Stimulated activated CD8-positive, alpha-beta memory T cell treated with anti-CD3 and anti-CD28 coated beads, Interleukin-12 subunit alpha, Interleukin-12 subunit beta, amount 100 ng/mL, for 1 hour (primary cell): ENCODE measurements around the gene FTO.

Experiments
- DNase-seq: peaks from one replicate; pipeline ENCODE4 v3.0.0-alpha.2; 2020; ENCODE audit warnings: low read depth

FTO gene

GRCh38 chr16:53782148-53782547 is 78.2 kb downstream of the FTO start:
- no peak for DNase-seq

GRCh38 chr16:53784291-53784690 is 80.3 kb downstream of the FTO start:
- no peak for DNase-seq

GRCh38 chr16:53785044-53785443 is 81.1 kb downstream of the FTO start:
- no peak for DNase-seq

DNA sequence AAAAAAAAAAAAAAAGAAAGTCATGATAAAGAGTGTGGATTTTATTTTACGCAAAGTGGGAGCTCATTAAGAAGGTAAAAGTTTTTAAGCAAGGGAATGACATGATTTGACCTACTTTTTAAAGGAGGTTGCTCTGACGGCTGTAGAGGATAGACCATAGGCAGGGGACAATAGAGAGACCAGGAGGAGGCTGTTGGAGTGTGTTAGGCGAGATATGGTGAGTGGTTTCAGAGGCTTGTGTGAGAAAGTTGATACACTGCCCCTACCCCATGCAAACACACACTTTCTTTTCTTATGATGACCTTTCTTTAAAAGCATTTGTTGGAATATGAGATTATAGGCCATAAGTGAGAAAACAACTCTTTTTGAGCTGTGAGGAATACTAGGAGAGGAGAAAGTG is 82.0 kb downstream of the FTO start:
- DNase-seq = no peak

GRCh38 chr16:53787423-53787822 is 83.5 kb downstream of the FTO start:
- DNase-seq = no peak

GRCh38 chr16:53789137-53789536 is 85.2 kb downstream of the FTO start:
- no peak for DNase-seq

GRCh38 chr16:53792161-53792951 is 88.4 kb downstream of the FTO start:
- no peak for DNase-seq

DNA sequence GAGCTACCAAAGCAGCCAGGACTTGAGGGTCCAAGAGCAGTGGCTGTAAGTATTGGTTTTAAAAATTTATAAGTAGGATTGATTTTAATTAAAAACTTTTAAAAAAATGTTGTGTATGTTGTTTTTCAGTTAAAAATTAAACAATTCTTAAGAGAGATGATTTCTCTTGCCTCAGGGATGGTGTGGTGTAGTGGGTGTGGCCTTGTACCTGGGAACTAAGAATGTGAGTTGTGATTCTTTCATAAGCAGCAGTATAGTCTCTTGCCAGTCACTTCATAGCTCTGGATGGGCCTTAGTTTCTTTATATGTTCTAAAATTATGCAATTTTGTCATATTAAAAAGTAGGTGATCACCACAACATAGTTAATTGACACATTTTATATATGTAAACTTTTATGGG is 99.5 kb downstream of the FTO start:
- DNase-seq = no peak

GRCh38 chr16:53803998-53804397 is 100.0 kb downstream of the FTO start:
- no peak for DNase-seq

GRCh38 chr16:53804467-53804866 is 100.5 kb downstream of the FTO start:
- DNase-seq = no peak

DNA sequence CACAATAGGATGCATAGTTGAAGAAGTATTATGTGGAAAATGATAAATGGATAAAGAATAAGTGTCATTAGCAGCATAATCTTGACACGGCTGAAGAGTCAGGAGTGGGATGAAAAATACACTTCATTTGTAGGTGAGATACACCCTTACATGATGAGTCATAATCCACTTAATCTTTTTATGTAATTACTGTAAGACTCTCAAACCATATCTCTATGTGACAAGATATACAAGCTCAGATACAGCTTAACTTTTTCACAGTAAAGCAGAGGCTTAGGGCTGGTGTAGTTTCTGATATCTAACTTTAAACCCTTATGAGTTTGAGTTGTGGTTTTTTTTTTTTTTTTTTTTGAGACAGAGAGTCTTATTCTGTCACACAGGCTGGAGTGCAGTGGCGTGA is 101.2 kb downstream of the FTO start:
- DNase-seq = no peak

DNA sequence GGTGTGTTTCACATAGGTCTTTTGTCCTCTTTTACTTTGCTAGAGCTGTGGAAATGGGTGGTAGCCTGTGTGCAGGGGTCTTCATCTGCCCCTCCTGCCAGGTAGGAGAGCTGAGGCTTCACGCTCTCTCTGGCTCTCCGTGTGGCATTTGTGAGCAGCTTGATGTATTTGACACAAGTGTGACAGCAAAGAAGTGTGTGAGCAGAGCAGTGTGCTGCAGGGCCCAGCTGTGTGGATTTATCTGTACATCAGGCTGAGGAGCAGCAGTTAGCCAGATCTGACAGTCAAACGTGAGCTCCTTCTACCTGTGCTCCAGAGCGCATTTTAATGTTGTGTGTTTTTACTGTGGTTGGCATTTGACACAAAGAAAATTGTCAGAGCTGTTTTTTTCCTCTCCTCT is 101.8 kb downstream of the FTO start:
- DNase-seq = no peak

GRCh38 chr16:53809088-53809932 is 105.4 kb downstream of the FTO start:
- DNase-seq = no peak

- DNase-seq = no peak
Measured at GRCh38 chr16:53812914-53813313, 109.0 kb downstream of the FTO start.

- DNase-seq = no peak
Measured at GRCh38 chr16:53814801-53815200, 110.8 kb downstream of the FTO start.

GRCh38 chr16:53816211-53816836 is 112.4 kb downstream of the FTO start:
- no peak for DNase-seq

DNA sequence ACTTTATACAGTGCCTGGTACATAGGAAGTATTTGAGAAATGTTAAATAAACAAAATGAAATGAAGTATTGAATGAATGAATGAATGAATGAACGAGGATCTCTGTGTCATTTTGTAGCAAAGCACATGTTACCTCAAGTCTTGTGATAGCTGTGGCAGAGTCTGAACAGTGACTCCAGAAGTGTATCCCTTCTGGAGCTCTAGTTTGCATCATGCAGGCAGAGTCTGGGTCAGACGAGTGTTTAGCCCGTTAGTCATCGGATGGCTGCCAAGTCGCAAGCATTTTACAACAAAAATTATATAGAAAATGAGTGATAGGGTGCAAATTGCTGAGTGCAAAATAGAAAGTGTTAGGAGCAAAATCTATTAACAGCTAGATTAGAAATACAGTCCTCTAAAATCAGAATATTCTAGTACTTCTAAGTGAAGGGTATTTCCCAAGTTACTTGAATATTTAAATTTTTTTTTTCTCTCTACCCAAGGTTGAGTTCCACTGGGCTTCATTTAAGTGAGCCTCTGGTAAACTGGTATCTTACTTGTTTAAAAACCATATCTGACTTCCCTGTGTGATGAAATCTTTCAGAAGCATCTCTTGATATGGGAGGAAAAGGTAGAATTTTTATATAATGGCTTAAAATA is 113.3 kb downstream of the FTO start:
- DNase-seq = no peak

GRCh38 chr16:53817812-53818550 is 114.0 kb downstream of the FTO start:
- no peak for DNase-seq

GRCh38 chr16:53821487-53821886 is 117.5 kb downstream of the FTO start:
- DNase-seq = no peak

DNA sequence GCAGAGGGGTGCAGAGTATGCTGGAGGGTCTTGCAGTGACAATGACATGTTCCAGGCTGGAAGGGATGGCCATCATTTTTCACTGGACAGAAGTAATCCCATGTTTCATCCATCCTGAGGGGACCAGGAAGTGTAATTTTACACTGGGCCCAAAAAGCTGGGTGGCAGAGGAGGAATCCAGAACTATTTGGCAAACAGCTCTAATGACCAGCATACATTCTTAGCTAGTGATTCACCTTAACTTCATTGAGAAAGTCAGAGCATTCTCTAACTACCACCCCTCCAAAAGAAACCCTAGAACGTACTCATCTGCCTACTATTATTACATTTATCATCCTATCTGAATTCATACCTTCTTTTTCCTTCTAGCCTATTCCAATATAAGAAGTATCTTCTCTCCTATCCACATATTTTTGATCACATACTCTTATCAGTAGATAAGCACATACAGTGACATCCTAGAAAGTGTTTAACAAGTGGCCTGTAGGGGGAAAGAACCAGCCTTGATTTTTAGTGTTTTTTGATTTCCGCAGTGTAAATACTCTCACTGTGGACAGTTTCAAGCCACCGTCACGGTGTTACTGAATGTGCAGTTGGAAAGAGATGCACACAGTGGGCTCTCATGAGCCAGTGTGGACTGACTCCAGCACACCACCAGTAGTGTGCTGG is 118.1 kb downstream of the FTO start:
- DNase-seq = no peak

DNA sequence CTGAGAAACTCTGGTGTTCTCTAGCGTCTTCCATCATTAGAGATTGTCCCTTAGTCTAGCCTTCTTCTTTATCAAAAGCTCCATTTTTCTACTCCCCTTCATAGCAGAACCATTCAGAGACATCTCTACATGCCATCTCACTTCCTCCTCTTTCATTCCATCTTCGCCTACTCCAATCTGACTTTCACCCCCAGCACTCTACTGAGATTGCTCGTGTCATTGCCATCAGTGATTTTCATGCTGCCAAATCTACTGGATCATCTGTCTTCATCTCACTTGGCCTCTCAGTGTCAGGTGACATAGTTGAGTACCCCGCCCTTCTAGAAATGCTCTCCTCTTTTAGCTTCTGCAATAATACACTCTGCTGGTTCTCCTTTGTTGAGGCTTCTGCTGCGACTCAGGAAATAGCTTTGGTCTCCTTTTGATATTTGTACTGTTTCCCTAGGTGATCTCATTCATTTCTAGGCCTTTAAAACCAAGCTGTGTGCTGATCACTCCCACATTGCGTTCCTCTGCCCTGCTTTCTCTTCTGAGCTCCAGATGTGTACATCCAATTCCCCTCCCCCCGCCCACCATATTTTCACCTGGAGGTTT is 119.1 kb downstream of the FTO start:
- no peak for DNase-seq
